ENCODE data around the gene BTBD9.

GRCh38 chr6:38185244-38185643 is 454.5 kb downstream of the BTBD9 start:
- TF ChIP-seq POLR2A (conservative IDR thresholded peaks at IDR 0.05), result no peak
- no peak for TF ChIP-seq BHLHE40 (IDR thresholded peaks at IDR 0.05; ENCODE audit: low read length)
- no peak for TF ChIP-seq ZBTB7A (IDR thresholded peaks at IDR 0.05; ENCODE audit: borderline replicate concordance, control insufficient read depth, low read depth, low read length)
- no peak for TF ChIP-seq MYC (IDR thresholded peaks at IDR 0.05; ENCODE audit: low read depth, low read length)
- no peak for TF ChIP-seq MYC (CRISPR knock-in tag; IDR thresholded peaks at IDR 0.05; ENCODE audit: borderline replicate concordance, low read depth)
- TF ChIP-seq ESRRA (IDR thresholded peaks at IDR 0.05; ENCODE audit: borderline replicate concordance, low read depth), result no peak
- TF ChIP-seq, protein P1, sequence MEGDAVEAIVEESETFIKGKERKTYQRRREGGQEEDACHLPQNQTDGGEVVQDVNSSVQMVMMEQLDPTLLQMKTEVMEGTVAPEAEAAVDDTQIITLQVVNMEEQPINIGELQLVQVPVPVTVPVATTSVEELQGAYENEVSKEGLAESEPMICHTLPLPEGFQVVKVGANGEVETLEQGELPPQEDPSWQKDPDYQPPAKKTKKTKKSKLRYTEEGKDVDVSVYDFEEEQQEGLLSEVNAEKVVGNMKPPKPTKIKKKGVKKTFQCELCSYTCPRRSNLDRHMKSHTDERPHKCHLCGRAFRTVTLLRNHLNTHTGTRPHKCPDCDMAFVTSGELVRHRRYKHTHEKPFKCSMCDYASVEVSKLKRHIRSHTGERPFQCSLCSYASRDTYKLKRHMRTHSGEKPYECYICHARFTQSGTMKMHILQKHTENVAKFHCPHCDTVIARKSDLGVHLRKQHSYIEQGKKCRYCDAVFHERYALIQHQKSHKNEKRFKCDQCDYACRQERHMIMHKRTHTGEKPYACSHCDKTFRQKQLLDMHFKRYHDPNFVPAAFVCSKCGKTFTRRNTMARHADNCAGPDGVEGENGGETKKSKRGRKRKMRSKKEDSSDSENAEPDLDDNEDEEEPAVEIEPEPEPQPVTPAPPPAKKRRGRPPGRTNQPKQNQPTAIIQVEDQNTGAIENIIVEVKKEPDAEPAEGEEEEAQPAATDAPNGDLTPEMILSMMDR (IDR thresholded peaks at IDR 0.05 in 2 of 3, conservative IDR thresholded peaks at IDR 0.05 in 1 of 3; ENCODE audit: insufficient read depth in 2 of 3, low read depth in 1 of 3, low read length in 3 of 3), result no peak
- TF ChIP-seq ZFX (CRISPR knock-in tag; IDR thresholded peaks at IDR 0.05), result no peak
- TF ChIP-seq YY1 (IDR thresholded peaks at IDR 0.05; ENCODE audit: borderline replicate concordance in 1 of 3, control insufficient read depth in 1 of 3, extremely low read depth in 1 of 3, insufficient read depth in 3 of 3, insufficient read length in 1 of 3, insufficient replicate concordance in 2 of 3, low read depth in 1 of 3, low read length in 2 of 3), result no peak
- no peak for TF ChIP-seq ZNF274 (IDR thresholded peaks at IDR 0.05; ENCODE audit: borderline replicate concordance, low read depth, low read length)
- no peak for TF ChIP-seq FOS (IDR thresholded peaks at IDR 0.05; ENCODE audit: extremely low read depth, insufficient read length)
- no peak for TF ChIP-seq ZNF57 (CRISPR knock-in tag; IDR thresholded peaks at IDR 0.05)
- no peak for TF ChIP-seq ARID2 (IDR thresholded peaks at IDR 0.05)
- TF ChIP-seq CREB5 (CRISPR knock-in tag; IDR thresholded peaks at IDR 0.05), result no peak
- TF ChIP-seq, protein P2, sequence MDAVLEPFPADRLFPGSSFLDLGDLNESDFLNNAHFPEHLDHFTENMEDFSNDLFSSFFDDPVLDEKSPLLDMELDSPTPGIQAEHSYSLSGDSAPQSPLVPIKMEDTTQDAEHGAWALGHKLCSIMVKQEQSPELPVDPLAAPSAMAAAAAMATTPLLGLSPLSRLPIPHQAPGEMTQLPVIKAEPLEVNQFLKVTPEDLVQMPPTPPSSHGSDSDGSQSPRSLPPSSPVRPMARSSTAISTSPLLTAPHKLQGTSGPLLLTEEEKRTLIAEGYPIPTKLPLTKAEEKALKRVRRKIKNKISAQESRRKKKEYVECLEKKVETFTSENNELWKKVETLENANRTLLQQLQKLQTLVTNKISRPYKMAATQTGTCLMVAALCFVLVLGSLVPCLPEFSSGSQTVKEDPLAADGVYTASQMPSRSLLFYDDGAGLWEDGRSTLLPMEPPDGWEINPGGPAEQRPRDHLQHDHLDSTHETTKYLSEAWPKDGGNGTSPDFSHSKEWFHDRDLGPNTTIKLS (IDR thresholded peaks at IDR 0.05; ENCODE audit: borderline replicate concordance, low read depth), result no peak
